Parathyroid adenoma (tissue), 2 donors: Measurements from ENCODE around the gene ANGEL2.
"Not testable (repeated sequence)": the region's sequence is repeated elsewhere in the genome, so short reads cannot be mapped to it uniquely, and the experiment has no call there.

Experiments used
- H2AFZ ChIP-seq: fragments of 300-600 bp; sonication (generic); one replicate; pipeline ENCODE4 v1.7.0; 2017; ENCODE audit warnings: antibody characterized with exemption, mild to moderate bottlenecking
- H3K27ac ChIP-seq: fragments of 300-600 bp; sonication (generic); one replicate; pipeline ENCODE4 v1.7.0; 2017
- H3K27me3 ChIP-seq: fragments of 300-600 bp; sonication (generic); one replicate; pipeline ENCODE4 v1.7.0; 2017; ENCODE audit warnings: low read length; ENCODE audit not compliant: control insufficient read depth, insufficient read depth
- H3K36me3 ChIP-seq: fragments of 300-600 bp; sonication (generic); one replicate; pipeline ENCODE4 v1.7.0; 2017; ENCODE audit warnings: low read length; ENCODE audit not compliant: control insufficient read depth, insufficient read depth
- H3K4me1 ChIP-seq: fragments of 300-600 bp; sonication (generic); one replicate; pipeline ENCODE4 v1.7.0; 2017; ENCODE audit warnings: control low read depth
- H3K4me2 ChIP-seq: fragments of 300-600 bp; sonication (generic); one replicate; pipeline ENCODE4 v1.7.0; 2017; ENCODE audit warnings: low read length
- H3K4me3 ChIP-seq: fragments of 300-600 bp; sonication (generic); one replicate; pipeline ENCODE4 v1.7.0; 2017; ENCODE audit warnings: low read depth, low read length
- H3K79me2 ChIP-seq: fragments of 300-600 bp; sonication (generic); one replicate; pipeline ENCODE4 v1.7.0; 2017; ENCODE audit warnings: control low read depth
- H3K9ac ChIP-seq: fragments of 300-600 bp; sonication (generic); one replicate; pipeline ENCODE4 v1.7.0; 2017; ENCODE audit warnings: mild to moderate bottlenecking
- H3K9me3 ChIP-seq: fragments of 300-600 bp; sonication (generic); one replicate; pipeline ENCODE4 v1.7.0; 2017; ENCODE audit warnings: low read length; ENCODE audit not compliant: control insufficient read depth
- TF ChIP-seq, protein P1 (sequence below): fragments of 300-600 bp; sonication (generic); IDR thresholded peaks from one replicate; pipeline ENCODE4 v1.7.0; 2017; ENCODE audit warnings: antibody characterized with exemption, mild to moderate bottlenecking
- donor health status: primary hyperparathyroidism.

ANGEL2 gene

DNA sequence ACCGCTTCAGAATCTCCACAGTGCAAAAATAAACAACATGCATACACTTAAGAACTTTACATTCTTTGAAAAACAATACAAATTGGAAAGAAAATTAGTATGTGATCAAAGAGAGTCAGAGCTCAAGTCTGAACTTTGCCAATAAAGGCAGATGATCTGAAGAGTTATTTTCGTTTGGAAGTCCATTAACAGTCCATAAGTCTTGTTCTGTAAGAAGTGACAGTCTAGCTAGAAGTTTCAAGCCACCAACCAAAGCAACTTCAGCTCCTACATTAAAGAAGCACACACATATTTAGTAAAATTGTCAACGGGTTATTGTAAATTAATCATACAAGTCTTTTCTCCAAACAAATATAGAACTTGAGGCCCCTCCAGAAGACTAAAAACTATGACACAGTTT, 20.7 kb downstream of the ANGEL2 start:
- Histone ChIP-seq H3K79me2 (no peaks in the 10 kb centered on the region), H3K27ac (no peak overlapping the region), H3K4me3 (no peak overlapping the region), H3K27me3 (no peaks in the 10 kb centered on the region), H3K9me3 (no peaks in the 10 kb centered on the region), H3K9ac (no peak overlapping the region), H3K36me3 (no peaks in the 10 kb centered on the region), H3K4me1 (no peaks in the 10 kb centered on the region), H3K4me2 (no peak overlapping the region), H2AFZ (no peak overlapping the region)
- TF ChIP-seq, protein P1, sequence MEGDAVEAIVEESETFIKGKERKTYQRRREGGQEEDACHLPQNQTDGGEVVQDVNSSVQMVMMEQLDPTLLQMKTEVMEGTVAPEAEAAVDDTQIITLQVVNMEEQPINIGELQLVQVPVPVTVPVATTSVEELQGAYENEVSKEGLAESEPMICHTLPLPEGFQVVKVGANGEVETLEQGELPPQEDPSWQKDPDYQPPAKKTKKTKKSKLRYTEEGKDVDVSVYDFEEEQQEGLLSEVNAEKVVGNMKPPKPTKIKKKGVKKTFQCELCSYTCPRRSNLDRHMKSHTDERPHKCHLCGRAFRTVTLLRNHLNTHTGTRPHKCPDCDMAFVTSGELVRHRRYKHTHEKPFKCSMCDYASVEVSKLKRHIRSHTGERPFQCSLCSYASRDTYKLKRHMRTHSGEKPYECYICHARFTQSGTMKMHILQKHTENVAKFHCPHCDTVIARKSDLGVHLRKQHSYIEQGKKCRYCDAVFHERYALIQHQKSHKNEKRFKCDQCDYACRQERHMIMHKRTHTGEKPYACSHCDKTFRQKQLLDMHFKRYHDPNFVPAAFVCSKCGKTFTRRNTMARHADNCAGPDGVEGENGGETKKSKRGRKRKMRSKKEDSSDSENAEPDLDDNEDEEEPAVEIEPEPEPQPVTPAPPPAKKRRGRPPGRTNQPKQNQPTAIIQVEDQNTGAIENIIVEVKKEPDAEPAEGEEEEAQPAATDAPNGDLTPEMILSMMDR = no peak

DNA sequence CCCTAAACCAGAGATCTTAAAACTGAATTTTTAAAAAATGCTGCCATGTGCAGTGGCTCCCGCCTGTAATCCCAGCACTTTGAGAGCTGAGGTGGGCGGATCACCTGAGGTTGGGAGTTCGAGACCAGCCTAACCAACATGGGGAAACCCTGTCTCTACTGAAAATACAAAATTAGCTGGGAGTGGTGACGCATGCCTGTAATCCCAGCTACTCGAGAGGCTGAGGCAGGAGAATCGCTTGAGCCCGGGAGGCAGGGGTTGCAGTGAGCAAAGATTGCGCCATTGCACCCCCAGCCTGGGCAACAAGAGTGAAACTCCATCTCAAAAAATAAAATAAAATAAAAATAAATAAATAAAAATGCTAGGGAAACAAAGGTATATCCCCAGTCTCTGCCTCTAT, 21.7 kb downstream of the ANGEL2 start:
- not testable (repeated sequence) for H3K36me3 ChIP-seq, H3K4me3 ChIP-seq, H3K4me2 ChIP-seq, H3K27ac ChIP-seq, H3K27me3 ChIP-seq, H2AFZ ChIP-seq, H3K4me1 ChIP-seq, H3K9ac ChIP-seq, H3K9me3 ChIP-seq, H3K79me2 ChIP-seq

DNA sequence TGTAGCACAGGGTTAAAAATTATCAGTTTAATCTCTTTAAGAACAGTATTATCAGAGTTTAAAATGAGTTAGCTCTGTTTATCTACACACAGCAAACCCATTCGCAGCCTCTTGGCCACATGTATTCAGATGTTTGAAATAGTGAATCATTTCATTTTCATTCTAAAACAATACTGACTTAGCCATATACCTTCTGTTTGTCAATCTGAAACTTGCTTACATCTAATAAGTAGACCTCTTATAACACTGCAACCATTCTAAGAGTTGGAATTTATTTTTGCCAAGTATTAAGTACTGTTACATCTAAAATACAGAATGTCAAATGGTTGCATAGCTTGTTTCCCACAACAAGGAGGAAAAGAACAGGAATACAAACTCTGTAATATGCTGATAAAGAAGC, 25.4 kb downstream of the ANGEL2 start:
- H3K79me2 ChIP-seq = no peaks in the 10 kb centered on the region
- no peaks in the 10 kb centered on the region for H3K36me3 ChIP-seq
- TF ChIP-seq, protein P1 = no peak

DNA sequence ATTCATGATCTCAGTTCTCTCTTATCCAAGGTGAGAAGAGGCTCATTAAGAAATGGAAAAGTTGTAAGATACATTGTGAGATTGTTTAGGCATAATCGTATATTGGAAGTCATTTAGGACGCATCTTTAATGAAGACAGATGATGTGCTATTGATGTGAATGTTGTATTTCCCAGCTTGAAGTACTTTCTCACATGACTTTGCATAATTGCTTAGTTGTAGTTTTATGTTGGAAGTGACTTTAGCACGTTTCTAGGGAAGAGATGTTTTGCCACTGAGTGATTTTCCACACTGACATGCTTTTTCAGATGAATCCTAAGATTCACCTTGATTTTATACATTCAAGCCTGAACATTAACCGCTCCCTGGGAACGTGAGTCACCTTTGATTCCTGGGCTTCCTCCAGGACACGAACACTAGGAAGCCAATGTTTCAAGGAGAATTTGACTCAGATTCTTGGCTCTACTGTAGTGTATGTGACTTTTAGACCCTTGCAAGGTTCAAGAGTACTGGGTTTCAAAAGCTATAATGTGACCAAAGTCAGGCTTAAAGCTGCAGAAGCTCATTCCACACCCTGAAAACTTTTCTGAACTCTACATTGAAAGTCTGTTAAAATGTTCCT, 27.9 kb downstream of the ANGEL2 start:
- no peaks in the 10 kb centered on the region for H3K36me3 ChIP-seq
- H3K4me1 ChIP-seq = no peaks in the 10 kb centered on the region
- H3K9me3 ChIP-seq = no peaks in the 10 kb centered on the region
- H3K27ac ChIP-seq = no peak overlapping the region
- H3K27me3 ChIP-seq = no peaks in the 10 kb centered on the region
- H3K9ac ChIP-seq = no peak overlapping the region
- H2AFZ ChIP-seq = no peak overlapping the region
- H3K79me2 ChIP-seq = no peaks in the 10 kb centered on the region
- no peak overlapping the region for H3K4me2 ChIP-seq
- TF ChIP-seq, protein P1 = no peak
- no peak overlapping the region for H3K4me3 ChIP-seq

More for the DNA sequence above, 25.4 kb downstream of the ANGEL2 start:
- Histone ChIP-seq H3K4me3 (no peak overlapping the region), H3K9me3 (no peaks in the 10 kb centered on the region), H3K27ac (no peak overlapping the region), H3K4me2 (no peak overlapping the region), H2AFZ (no peak overlapping the region), H3K27me3 (no peaks in the 10 kb centered on the region), H3K9ac (no peak overlapping the region), H3K4me1 (no peaks in the 10 kb centered on the region)

DNA sequence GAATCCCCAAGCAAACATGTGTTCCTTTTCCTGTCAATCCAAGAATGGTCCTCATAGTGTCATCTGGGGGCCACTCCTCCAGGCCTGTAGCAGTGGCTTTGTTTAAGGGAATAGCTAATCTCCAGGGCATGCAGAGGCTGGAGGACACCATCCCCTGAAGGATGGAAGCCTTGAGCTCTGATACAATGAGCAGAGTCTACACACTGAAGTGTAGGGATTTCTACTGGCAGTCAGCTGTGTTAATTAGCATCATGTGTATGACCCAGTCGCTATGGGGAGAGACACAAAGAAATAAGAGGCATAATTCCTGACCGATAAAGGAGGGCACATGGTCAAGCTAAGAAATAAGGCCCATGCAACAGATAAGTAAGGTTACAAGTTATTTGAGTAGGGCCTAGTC, 29.1 kb downstream of the ANGEL2 start:
- Histone ChIP-seq H3K9me3 (no peaks in the 10 kb centered on the region), H3K36me3 (no peaks in the 10 kb centered on the region), H3K9ac (no peak overlapping the region), H3K4me3 (no peak overlapping the region), H3K27ac (no peak overlapping the region), H2AFZ (no peak overlapping the region), H3K79me2 (no peaks in the 10 kb centered on the region), H3K27me3 (no peaks in the 10 kb centered on the region), H3K4me1 (no peaks in the 10 kb centered on the region), H3K4me2 (no peak overlapping the region)
- TF ChIP-seq, protein P1 = no peak
